Left renal cortex interstitium (tissue), 4 donors: Measurements from ENCODE around the gene TTBK1. TPM values are rescaled to one million over a fixed set of nuclear protein-coding genes. Genes with fewer than 3 reads are reported as not detected.

Experiments used
- DNase-seq, 4 donors: peaks; one replicate each; pipeline ENCODE4 v3.0.0-alpha.2; 2013; ENCODE audit warnings: low read depth in 4 of 4, low spot score in 2 of 4, missing footprints in 1 of 4
- polyA plus RNA-seq, 4 donors: library from polyadenylated mRNA; unstranded; fragments of 120-200 nt; gene quantifications; one replicate each; pipeline ENCODE4 v1.2.1, GENCODE V29; 2013; ENCODE audit not compliant: insufficient read length in 4 of 4

TTBK1 gene
- under 1 TPM; 0.25 to 0.55 (median 0.40) TPM for polyA plus RNA-seq

- DNase-seq, result no peak
These were observed at the start of gene TTBK1 for GRCh38 chr6:43242908-43243663. TTBK1 (plus strand) TSS chr6:43243481; CDS start chr6:43246661, 3,180 bp downstream.

GRCh38 chr6:43193929-43194328 lies 49.4 kb upstream of the TTBK1 start:
- DNase-seq, result no peak

DNA sequence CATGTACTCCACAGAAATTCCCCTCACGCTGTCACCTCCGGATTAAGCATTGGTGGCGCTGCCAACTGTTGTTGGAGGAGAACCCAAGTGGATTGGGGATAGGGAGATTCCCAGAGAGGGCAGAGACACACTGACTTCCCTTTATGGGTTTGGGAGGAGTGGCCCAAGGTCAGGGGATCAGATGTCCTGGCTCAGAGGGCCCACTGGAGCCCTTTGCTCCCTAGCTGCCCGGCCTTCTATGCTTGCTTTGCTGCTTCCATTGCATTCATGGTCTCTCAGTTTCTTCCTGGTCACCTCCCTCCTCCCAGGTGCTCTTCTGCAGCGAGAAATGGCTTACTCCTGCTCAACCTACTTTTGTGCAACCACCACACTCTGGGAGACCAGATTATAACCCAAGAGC lies 46.9 kb upstream of the TTBK1 start:
- no peak for DNase-seq

DNA sequence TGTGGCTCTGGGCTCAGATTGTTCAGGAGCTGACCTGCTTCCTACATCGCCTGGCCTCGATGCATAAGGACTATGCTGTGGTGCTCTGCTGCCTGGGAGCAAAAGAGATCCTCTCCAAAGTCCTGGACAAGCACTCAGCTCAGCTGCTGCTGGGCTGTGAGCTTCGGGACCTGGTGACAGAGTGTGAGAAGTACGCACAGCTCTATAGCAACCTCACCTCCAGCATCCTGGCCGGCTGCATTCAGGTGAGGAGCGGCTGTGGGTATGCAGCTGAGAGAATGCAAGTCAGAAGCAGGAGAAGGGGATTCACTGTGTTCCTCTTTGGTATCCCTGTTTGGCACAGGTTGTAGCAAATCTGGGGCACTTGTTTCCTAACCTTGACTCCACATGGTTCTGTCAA lies 43.4 kb upstream of the TTBK1 start:
- DNase-seq, result no peak

DNA sequence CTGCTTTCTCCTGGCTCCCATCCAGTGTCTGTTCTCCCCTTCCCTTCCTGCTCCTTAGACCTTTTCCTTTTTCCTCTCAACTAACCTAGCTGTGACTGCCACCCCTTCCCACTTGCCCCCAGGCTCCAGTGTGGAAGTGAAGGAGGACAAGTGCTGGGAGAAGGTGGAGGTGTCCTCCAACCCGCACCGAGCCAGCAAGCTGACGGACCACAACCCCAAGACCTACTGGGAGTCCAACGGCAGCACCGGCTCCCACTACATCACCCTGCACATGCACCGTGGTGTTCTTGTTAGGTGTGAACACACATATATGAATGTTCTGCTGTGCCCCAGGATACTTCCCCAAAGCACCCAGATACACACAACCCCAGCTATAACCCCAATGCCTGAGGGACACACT lies 42.7 kb upstream of the TTBK1 start:
- DNase-seq, result no peak

- DNase-seq, result no peak
These were observed 40.8 kb upstream of the TTBK1 start for GRCh38 chr6:43202451-43202850.

- DNase-seq, result no peak
These were observed 40.1 kb upstream of the TTBK1 start for GRCh38 chr6:43203029-43203717.

DNA sequence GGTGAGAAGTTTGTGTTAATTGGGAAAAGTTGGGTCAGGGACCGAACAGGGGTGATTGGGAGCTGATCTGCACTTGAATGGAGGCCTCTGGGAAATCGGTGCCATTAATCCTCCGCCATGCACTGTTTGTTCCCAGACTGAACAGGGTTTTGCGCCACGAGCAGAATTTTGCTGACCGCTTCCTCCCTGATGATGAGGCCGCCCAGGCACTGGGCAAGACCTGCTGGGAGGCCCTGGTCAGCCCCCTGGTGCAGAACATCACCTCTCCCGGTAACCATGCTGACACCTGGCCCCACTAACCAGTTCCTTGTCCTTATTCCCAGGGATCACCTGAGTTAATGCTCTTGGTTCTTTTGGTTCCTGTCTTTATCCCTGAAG lies 39.6 kb upstream of the TTBK1 start:
- no peak for DNase-seq

- no peak for DNase-seq
These were observed 38.8 kb upstream of the TTBK1 start for GRCh38 chr6:43204271-43205105.

GRCh38 chr6:43205849-43206248 lies 37.4 kb upstream of the TTBK1 start:
- DNase-seq, result no peak

GRCh38 chr6:43207286-43207685 lies 36.0 kb upstream of the TTBK1 start:
- DNase-seq, result no peak

- DNase-seq, result no peak
These were observed 31.3 kb upstream of the TTBK1 start for GRCh38 chr6:43211955-43212354.

- DNase-seq, result no peak
These were observed 29.9 kb upstream of the TTBK1 start for GRCh38 chr6:43213431-43213830.

- no peak for DNase-seq
These were observed 28.2 kb upstream of the TTBK1 start for GRCh38 chr6:43215066-43215465.

- DNase-seq, result no peak
These were observed 27.1 kb upstream of the TTBK1 start for GRCh38 chr6:43216200-43216599.

- DNase-seq, result no peak
These were observed 25.9 kb upstream of the TTBK1 start for GRCh38 chr6:43217351-43217750.

- DNase-seq, result no peak
These were observed 24.2 kb upstream of the TTBK1 start for GRCh38 chr6:43219119-43219518.

GRCh38 chr6:43219814-43220213 lies 23.5 kb upstream of the TTBK1 start:
- DNase-seq, result no peak

DNA sequence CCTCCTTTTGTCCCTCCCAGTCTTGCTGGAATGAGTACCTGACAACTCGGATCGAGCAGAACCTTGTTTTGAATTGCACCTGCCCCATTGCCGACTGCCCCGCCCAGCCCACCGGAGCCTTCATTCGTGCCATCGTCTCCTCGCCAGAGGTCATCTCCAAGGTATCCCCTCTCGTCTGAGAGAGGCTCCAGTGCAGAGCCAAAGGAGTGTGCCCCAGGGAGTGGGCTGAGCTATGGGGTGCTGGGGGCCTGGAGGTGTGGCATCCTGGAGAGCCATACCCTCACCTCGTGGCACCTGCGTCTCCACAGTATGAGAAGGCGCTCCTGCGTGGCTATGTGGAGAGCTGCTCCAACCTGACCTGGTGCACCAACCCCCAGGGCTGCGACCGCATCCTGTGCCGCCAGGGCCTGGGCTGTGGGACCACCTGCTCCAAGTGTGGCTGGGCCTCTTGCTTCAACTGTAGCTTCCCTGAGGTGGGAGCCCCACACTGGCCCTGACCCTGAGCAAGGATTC lies 22.8 kb upstream of the TTBK1 start:
- DNase-seq, result no peak

- no peak for DNase-seq
These were observed 22.0 kb upstream of the TTBK1 start for GRCh38 chr6:43221046-43221972.
